GM15510 (cell line): ENCODE data around the gene SLC27A2.

Experiments
- POLR2A ChIP-seq: IDR thresholded peaks from 3 replicates; pipeline ENCODE4 v1.6.1; 2011; ENCODE audit warnings: borderline replicate concordance; ENCODE audit not compliant: insufficient read length; ENCODE audit errors: extremely low read depth

The SLC27A2 gene

DNA sequence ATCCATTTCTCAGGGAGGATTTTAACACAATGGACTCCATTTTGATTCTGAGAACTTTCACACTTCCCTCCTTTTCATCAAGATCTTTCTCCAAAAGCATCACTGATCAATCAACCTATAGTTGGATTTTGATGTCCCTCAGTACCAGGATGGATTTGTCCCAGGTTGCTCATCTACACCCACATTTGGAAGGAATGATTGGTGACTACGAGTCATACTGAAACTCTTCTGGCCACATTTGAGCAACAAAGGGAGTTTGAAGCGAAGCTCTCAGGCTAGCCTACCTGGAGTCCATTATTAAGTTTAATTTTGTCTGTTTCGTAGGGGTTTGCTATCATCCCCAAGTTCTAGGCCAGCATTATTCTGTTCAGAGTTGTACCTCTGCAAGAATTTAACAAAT lies 31.6 kb upstream of the SLC27A2 start:
- no peak for TF ChIP-seq POLR2A

DNA sequence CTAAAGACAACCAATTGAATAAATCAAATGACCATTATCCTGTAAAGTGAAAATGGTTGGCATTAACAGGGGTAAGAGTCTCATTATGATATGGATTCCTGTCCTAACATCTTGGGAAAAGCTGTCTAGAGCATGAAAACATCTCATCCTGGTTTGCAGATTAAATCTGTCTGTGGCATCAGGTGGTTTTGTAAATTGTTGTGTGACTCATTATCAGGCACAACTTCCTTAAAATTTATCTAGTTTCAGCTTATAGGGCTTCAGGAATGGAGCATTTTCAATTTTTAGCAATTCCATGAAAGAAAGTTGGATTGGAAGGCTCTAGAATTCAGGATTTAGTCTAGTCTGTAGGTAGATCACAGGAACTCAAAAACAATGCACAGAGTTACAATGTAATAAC lies 31.1 kb upstream of the SLC27A2 start:
- no peak for TF ChIP-seq POLR2A

DNA sequence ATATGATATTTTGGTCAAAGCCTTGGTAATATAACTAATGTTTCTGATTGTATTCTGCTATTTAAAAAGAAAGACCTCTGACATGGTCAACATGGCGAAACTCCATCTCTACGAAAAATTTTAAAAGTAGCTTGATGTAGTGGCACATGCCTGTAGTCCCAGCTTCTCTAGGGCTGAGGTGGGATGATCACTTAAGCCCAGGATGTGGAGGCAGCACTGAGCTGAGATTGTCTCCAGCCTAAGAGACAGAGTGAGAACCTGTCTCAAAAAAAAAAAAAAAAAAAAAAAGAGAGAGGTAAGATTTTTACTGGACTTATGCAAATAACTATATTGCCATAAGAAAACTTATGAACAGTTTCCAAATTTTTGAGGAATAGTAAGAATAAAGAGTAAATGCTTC lies 30.5 kb upstream of the SLC27A2 start:
- TF ChIP-seq POLR2A, result no peak

DNA sequence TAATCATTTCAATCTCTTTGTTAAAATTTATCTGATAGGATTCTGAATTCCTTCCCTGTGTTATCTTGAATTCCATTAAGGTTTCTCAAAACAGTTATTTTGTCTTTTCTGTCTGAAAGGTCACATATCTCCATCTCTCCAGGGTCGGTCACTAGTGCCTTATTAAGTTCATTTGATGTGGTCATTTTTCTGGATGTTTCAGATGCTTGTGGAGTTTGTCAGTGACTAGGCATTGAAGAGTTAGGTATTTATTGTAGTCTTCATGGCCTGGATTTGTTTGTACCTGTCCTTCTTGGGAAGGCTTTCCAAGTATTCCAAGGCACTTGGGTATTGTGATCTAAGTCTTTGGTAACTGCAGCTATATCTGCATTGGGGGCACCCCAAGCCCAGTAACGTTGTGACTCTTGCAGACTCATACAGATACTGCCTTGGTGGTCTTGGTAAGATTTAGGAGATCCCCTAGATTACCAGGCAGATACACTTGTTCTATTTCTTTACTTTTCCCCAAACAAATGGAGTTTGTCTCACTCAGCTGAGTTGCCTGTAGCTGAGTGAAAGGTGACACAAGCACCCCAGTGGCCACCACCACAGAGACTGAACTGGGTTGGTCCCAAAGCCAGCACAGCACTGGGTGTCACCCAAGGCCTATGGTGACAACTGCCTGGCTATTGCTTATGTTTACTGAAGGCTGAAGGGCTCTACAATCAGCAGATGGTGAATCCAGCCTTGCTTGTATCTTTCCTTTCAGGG lies 18.9 kb upstream of the SLC27A2 start:
- TF ChIP-seq POLR2A, result no peak

DNA sequence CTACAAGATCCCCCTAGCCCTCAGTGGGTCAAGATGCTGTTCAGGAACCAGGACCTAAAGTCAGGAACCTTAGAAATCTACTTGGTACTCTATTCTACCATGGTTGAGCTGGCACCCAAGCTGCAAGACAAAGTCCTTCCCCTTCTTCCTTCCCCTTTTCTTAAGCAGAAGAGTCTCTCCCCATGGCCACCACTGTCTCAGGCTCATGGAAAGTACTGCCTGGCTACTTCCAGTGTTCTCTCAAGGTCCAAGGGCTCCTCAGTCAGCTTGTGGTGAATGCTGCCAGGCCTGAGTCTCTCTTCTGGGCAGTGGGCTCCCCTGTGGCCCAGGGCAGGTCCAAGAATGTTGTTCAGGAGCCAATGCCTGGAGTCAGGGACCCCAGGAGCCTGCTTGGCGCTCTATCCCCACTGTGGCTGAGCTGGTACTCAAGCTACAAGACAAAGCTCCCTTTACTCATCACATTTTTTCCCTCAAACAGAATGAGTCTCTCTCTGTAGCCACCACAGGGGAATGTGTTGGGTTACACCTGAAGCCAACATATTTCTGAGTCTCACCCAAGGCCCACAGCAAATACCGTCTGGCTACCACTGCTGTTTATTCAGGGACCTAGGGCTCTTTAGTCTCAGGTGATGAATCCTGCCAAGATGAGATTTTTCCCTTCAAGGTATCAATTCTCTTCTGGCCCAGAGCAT lies 18.1 kb upstream of the SLC27A2 start:
- TF ChIP-seq POLR2A, result no peak

DNA sequence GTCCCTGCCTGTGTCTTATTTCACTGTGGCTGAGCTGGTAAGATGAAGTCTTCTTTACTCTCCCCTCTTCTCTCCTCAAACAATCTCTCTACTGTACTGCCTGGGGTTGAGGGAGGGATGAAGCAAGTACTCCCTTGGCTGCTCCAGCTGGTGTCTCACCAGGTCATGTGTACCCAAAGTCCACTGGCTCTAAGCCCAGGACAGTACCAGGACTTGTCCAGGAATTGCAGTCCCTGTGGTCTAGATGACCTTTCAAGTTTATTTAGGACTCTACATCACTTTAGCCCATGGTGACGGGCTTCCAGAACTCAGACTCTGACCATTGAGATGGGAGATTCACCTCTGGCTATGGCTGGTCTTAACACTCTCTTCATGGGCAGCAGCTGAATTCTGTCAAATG lies 17.5 kb upstream of the SLC27A2 start:
- TF ChIP-seq POLR2A, result no peak

DNA sequence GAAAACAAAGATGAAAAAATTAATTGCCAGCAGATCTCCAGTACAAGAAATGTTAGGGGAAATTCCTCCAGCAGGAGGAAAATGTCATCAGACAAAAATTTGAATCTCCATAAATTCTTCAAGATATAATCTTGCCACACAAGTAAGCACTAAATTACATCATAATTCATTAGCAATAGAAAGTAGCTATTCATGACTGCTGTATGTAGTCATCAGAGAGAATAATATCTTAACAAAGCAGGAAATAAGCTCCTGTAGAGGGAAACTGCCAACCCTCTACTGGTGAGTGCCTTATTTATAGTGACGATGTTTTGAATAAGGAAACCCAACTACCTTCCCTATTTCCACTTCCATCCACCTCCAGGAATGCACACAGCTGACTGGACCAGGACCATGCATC lies 15.8 kb upstream of the SLC27A2 start:
- TF ChIP-seq POLR2A, result no peak

DNA sequence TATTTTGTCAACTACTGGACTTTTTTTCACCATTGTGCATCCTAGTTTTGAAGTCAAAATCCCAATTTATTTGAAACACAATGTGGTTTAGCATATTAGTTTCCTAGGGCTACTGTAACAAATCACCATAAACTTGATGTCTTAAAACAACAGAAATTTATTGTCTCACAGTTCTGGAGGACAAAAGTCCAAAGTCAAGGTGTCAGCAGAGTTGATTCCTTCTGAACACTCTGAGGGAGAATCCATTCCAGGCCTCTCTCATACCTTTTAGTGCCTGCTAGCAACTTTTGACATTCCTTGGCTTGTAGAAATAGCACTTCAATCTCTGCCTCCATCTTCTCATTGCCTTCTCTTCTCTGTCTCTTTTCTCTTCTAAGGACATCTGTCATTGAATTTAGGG lies 14.9 kb upstream of the SLC27A2 start:
- TF ChIP-seq POLR2A, result no peak

DNA sequence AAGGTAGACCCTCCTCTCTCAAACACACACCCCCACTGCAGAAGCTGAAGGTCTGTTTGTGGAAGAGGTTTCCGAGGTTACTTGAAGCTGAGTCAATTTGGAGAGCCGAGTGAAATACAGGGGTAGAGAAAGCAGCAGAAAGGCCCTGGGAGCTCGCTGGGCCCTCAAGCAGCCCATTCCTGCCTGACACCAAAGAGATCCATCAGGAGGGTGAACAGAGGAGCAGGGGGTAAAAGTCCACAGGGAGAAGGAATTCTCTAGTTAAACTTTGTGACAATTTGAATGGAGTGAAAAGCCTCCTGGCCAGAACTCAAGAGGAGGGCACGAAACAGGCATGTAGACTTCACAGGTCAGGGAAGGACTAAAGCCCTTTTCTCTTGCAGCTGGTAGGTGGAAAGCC lies 13.6 kb upstream of the SLC27A2 start:
- TF ChIP-seq POLR2A, result no peak

DNA sequence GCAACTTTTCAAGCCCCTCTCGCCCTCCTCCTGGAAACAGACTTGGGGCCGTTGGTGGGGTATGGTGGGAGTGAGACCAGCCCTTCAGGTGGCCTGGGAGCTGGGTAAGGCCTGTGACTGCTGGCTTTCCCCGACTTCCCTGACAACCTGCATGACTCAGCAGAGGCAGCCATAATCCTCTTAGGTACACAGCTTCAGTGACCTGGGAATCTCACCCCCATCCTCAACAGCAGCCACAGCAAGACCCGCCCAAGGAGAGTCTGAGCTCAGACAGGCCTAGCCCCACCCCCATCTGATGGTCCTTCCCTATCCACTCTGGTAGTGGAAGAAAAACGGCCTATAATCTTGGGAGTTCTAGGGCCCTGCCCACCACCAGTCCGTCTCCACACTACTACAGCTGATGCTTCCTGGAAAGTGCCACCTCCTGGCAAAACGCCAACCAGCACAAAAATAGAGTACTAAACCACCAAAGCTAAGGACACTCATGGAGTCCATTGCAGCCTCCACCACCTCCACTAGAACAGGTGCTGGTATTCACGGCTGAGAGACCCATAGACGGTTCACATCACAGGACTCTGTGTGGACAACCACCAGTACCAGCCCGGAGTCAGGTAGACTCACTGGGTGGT lies 13.1 kb upstream of the SLC27A2 start:
- no peak for TF ChIP-seq POLR2A

DNA sequence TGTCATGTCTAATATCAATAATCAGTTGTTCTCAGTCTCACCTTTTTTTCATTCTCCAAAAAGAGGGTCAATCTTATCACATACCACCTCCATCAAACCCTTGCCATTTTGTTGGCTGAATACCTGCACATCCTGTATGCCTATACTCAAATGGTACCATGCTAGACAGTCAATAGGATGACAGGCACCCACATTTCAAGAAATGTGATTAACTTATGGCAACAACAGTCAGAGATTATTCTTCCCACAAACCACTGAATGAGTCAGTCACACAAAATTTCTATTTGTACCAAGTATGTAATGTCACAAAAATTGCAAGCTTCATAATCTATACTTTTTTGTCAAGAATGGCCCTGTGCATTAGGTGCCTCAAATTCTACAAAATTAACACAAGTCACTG lies 5.1 kb upstream of the SLC27A2 start:
- no peak for TF ChIP-seq POLR2A

DNA sequence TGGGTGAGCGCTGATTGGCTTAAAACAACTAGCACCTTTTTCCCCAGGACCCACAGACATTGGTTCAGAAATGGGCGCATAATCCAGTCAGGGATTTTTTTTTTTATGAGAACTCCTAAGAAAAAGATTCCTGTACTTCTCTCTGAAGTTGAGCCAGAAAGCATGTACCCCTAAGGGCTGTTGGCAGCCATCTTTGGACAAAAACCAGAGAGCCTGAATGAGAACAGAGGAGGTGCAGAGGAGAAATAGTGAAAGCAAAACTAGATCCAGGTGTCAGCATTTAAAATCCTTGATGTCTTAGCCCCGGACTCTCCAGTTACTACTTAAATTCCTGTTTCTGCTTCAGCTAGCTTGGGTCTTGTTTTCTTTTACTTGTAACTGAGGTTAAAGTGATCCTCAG lies 1.9 kb upstream of the SLC27A2 start:
- no peak for TF ChIP-seq POLR2A

DNA sequence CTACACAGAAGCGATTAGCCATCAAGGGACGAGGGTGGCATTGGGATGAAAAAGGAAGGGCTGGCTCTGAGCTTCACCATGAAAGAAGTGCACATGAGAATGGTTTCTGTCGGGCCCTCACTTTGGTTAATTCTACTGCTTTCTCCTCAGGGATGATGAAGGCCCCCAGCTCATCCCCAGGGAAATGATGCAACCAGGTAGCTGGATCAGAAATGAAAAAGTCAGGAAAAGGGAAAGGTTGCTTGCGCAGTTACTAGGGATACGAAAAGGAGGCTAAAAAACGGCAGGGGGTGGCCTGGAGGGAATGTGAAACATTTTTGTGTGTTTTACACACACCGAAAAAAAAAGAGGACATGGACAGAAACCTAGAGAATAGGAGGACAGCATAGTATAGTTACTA lies 1.4 kb upstream of the SLC27A2 start:
- no peak for TF ChIP-seq POLR2A

DNA sequence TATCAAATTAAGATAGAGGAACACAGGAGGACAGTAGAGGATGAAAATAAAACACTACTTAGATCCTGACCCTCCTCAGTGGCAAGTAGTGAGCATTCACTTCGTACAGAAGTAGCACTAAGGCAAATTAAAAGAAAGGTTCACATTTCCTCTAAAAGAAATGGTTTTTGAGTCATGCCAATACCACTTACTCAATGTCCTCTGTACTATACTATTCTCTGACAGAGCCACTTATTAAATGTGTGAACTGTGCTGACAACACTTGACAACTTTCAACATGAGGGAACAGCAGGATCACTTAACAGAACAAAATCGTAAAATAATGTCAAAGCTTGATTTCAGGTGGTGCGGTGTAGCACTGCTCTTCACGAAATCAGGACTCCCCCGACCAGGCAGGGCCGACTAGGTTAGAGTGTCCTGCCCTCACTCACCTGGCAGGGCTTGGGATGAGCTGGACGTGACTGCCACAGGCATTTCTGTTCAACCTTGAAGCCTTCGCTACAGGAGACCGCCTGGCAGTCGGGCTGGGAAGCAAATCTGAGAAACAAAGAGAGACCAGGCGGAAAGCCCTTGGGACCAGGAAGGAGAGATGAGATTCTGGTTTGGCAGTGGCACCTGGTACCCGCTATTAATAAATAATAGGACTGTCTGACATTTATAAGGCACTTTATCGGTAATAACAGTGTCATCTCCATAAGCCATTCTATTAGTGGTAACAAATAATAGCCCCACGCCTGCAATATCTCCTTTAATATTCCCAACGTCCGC lies 611 bp upstream of the SLC27A2 start:
- TF ChIP-seq POLR2A, result no peak
